ENCODE results near the gene CASTOR2.
"Not testable (repeated sequence)": the region's sequence is repeated elsewhere in the genome, so short reads cannot be mapped to it uniquely, and the experiment has no call there.

GRCh38 chr7:74923644-74924043, 40.9 kb upstream of the CASTOR2 start:
- TF ChIP-seq CTCF, EP300, POLR2AphosphoS5, POLR2A (IDR thresholded peaks at IDR 0.05): not testable (repeated sequence)

Data from suprapubic skin (tissue), 4 donors.